Prostate gland (tissue), 2 donors: ENCODE measurements around the gene POU2AF3.

Source experiments
- CTCF ChIP-seq, 4 experiments: fragments of 200-600 bp in 2 of 4; fragments of 450-650 bp in 2 of 4; sonication (generic) in 2 of 4; IDR thresholded peaks; 1 replicate in 3 of 4; 2 replicates in 1 of 4; pipeline ENCODE4 v1.5.1; 2016 to 2019; ENCODE audit warnings: antibody characterized with exemption in 4 of 4, mild to moderate bottlenecking in 2 of 4, moderate library complexity in 2 of 4
- POLR2AphosphoS5 ChIP-seq: sonication (generic); formaldehyde crosslinking; IDR thresholded peaks from one replicate; pipeline ENCODE4 v1.6.1; 2017; ENCODE audit warnings: antibody characterized with exemption

GRCh38 chr11:111312076-111312475 lies 13.7 kb downstream of the POU2AF3 start:
- TF ChIP-seq CTCF (IDR thresholded peaks at IDR 0.05) = no peak
- TF ChIP-seq POLR2AphosphoS5 = no peak
